ENCODE data around the gene IGF1R. TPM values are rescaled to one million over a fixed set of nuclear protein-coding genes. Genes with fewer than 3 reads are reported as not detected.

The IGF1R gene
- total and polyA plus RNA-seq, 2 of the 13 experiments (the other 11 are each of a cell fraction or from before 2014, with no cell fraction given), result 15.9 to 18.4 TPM

- peak; percentile 67; the same call in 1 of the 2 replicates for TF ChIP-seq ARID4A (CRISPR knock-in tag; IDR thresholded peaks at IDR 0.05; ENCODE audit: borderline replicate concordance)
- TF ChIP-seq ZBTB25 (CRISPR knock-in tag; IDR thresholded peaks at IDR 0.05), result no peak
- TF ChIP-seq CREBL2 (CRISPR knock-in tag; IDR thresholded peaks at IDR 0.05; ENCODE audit: borderline replicate concordance), result peak; percentile 58; the same call in 1 of the 2 replicates
- TF ChIP-seq ZNF263 (CRISPR knock-in tag; IDR thresholded peaks at IDR 0.05), result peak; percentile 49
- TF ChIP-seq ZNF225 (CRISPR knock-in tag; IDR thresholded peaks at IDR 0.05), result no peak
- no peak for TF ChIP-seq ZNF747 (CRISPR knock-in tag; IDR thresholded peaks at IDR 0.05; ENCODE audit: borderline replicate concordance)
- TF ChIP-seq ZSCAN20 (CRISPR knock-in tag; IDR thresholded peaks at IDR 0.05; ENCODE audit: borderline replicate concordance), result peak; percentile 83
- TF ChIP-seq ESRRA (CRISPR knock-in tag; IDR thresholded peaks at IDR 0.05; ENCODE audit: low read depth), result 0 out of 2 replicates have a peak, but pooled peaks have one; percentile 31
- peak; percentile 94; the same call in 1 of the 2 replicates for TF ChIP-seq ZNF776 (CRISPR knock-in tag; IDR thresholded peaks at IDR 0.05)
- TF ChIP-seq ZNF407 (CRISPR knock-in tag; IDR thresholded peaks at IDR 0.05; ENCODE audit: not compliant biosample characterization), result peak; percentile 68
- TF ChIP-seq FOXA3 (CRISPR knock-in tag; IDR thresholded peaks at IDR 0.05), result 0 out of 2 replicates have a peak, but pooled peaks have one; percentile 13
- TF ChIP-seq RBFOX2 (IDR thresholded peaks at IDR 0.05; ENCODE audit: low read depth, low read length), result peak; percentile 70
- no peak; the same call in 1 of the 2 replicates for TF ChIP-seq JDP2 (CRISPR knock-in tag; IDR thresholded peaks at IDR 0.05; ENCODE audit: borderline replicate concordance)
- TF ChIP-seq RBM39 (IDR thresholded peaks at IDR 0.05; ENCODE audit: low read depth, low read length, poor library complexity, severe bottlenecking), result no peak
These were observed 1.1 kb upstream of the IGF1R start (continued) for GRCh38 chr15:98647026-98647773.
